Subcutaneous abdominal adipose tissue (tissue), 5 donors: ENCODE data around the gene TMEM126A.
"Not testable (repeated sequence)": the region's sequence is repeated elsewhere in the genome, so short reads cannot be mapped to it uniquely, and the experiment has no call there.

Source experiments
- H3K27ac ChIP-seq: one replicate; pipeline ENCODE4 v1.7.0; 2013; ENCODE audit warnings: low read depth, mild to moderate bottlenecking, inconsistent platforms, low read length, moderate library complexity
- H3K27me3 ChIP-seq, 5 donors: one replicate each; pipeline ENCODE4 v1.7.0; 2013; ENCODE audit warnings: low read length in 5 of 5, inconsistent platforms in 1 of 5; ENCODE audit not compliant: control insufficient read depth in 5 of 5, insufficient read depth in 4 of 5
- H3K36me3 ChIP-seq, 5 donors: one replicate each; pipeline ENCODE4 v1.7.0; 2013; ENCODE audit warnings: low read length in 5 of 5; ENCODE audit not compliant: control insufficient read depth in 5 of 5, insufficient read depth in 5 of 5
- H3K4me1 ChIP-seq, 5 donors: one replicate each; pipeline ENCODE4 v1.7.0; 2013; ENCODE audit warnings: low read length in 5 of 5, mild to moderate bottlenecking in 3 of 5, moderate library complexity in 1 of 5; ENCODE audit not compliant: control insufficient read depth in 5 of 5, insufficient read depth in 5 of 5
- H3K4me3 ChIP-seq, 5 donors: one replicate each; pipeline ENCODE4 v1.7.0; 2013; ENCODE audit warnings: low read length in 5 of 5, low read depth in 1 of 5
- H3K9ac ChIP-seq, 5 donors: one replicate each; pipeline ENCODE4 v1.7.0; 2013; ENCODE audit warnings: low read length in 5 of 5, mild to moderate bottlenecking in 4 of 5, moderate library complexity in 3 of 5
- H3K9me3 ChIP-seq, 5 donors: one replicate each; pipeline ENCODE4 v1.7.0; 2013; ENCODE audit warnings: low read length in 5 of 5; ENCODE audit not compliant: control insufficient read depth in 5 of 5
- donor health status: healthy.
- donor health status: healthy.
- donor health status: healthy.
- donor health status: healthy.
- donor health status: healthy.

Gene TMEM126A

GRCh38 chr11:85654343-85654742 is 6.6 kb downstream of the TMEM126A start:
- not testable (repeated sequence) for H3K9me3 ChIP-seq, H3K4me3 ChIP-seq, H3K9ac ChIP-seq, H3K4me1 ChIP-seq, H3K27me3 ChIP-seq, H3K27ac ChIP-seq
- H3K36me3 ChIP-seq: peaks cover 13 to 48% (median 32%) of the 10 kb centered on the region in 5 donors

- H3K9ac ChIP-seq: no peak overlapping the region
- no peak overlapping the region for H3K27ac ChIP-seq
- H3K4me3 ChIP-seq: no peak overlapping the region
- no peaks in the 10 kb centered on the region for H3K9me3 ChIP-seq
- no peaks in the 10 kb centered on the region for H3K27me3 ChIP-seq
- peaks cover 10 to 49% (median 36%) of the 10 kb centered on the region in 5 donors for H3K36me3 ChIP-seq
- peaks cover 0 to 24% (median 11%) of the 10 kb centered on the region in 5 donors for H3K4me1 ChIP-seq
Measured at GRCh38 chr11:85656777-85657176, 9.0 kb downstream of the TMEM126A start.

- no peaks in the 10 kb centered on the region for H3K27me3 ChIP-seq
- no peak overlapping the region for H3K4me3 ChIP-seq
- peaks cover 3 to 38% (median 25%) of the 10 kb centered on the region in 5 donors for H3K4me1 ChIP-seq
- H3K36me3 ChIP-seq: peaks cover 7 to 45% (median 36%) of the 10 kb centered on the region in 5 donors
- no peak overlapping the region for H3K9ac ChIP-seq
- H3K27ac ChIP-seq: no peak overlapping the region
- H3K9me3 ChIP-seq: no peaks in the 10 kb centered on the region
Measured at GRCh38 chr11:85658180-85658579, 10.4 kb downstream of the TMEM126A start.

- H3K4me1 ChIP-seq: peaks cover 4 to 42% (median 38%) of the 10 kb centered on the region in 5 donors
Measured at GRCh38 chr11:85661972-85662664, 14.4 kb downstream of the TMEM126A start.

GRCh38 chr11:85663080-85663752 is 15.4 kb downstream of the TMEM126A start:
- no peaks in the 10 kb centered on the region for H3K9me3 ChIP-seq
- H3K27me3 ChIP-seq: no peaks in the 10 kb centered on the region
- peak overlapping the region; percentile 78 to 94 (median 90) for H3K4me3 ChIP-seq
- H3K9ac ChIP-seq: peak overlapping the region; percentile 71 to 100 (median 98)
- H3K27ac ChIP-seq: peak overlapping the region; percentile 98
- peaks cover 0 to 12% (median 8%) of the 10 kb centered on the region in 5 donors for H3K36me3 ChIP-seq
- H3K4me1 ChIP-seq: peaks cover 4 to 42% (median 38%) of the 10 kb centered on the region in 5 donors

More at GRCh38 chr11:85661972-85662664, 14.4 kb downstream of the TMEM126A start:
- Histone ChIP-seq H3K27me3 (no peaks in the 10 kb centered on the region), H3K36me3 (peaks cover 0 to 20% (median 10%) of the 10 kb centered on the region in 5 donors), H3K4me3 (peak overlapping the region; percentile 5 to 90 (median 48)), H3K9me3 (no peaks in the 10 kb centered on the region), H3K27ac (no peak overlapping the region), H3K9ac (peak overlapping the region in 4 of 5 donors; percentile 62 to 100 (median 98))

- peaks cover 4 to 42% (median 38%) of the 10 kb centered on the region in 5 donors for H3K4me1 ChIP-seq
- H3K9ac ChIP-seq: peak overlapping the region; percentile 71 to 100 (median 98)
- H3K4me3 ChIP-seq: peak overlapping the region; percentile 78 to 94 (median 90)
- H3K27me3 ChIP-seq: no peaks in the 10 kb centered on the region
- peaks cover 0 to 8% (median 5%) of the 10 kb centered on the region in 5 donors for H3K36me3 ChIP-seq
- H3K27ac ChIP-seq: peak overlapping the region; percentile 98
- no peaks in the 10 kb centered on the region for H3K9me3 ChIP-seq
Measured at GRCh38 chr11:85663753-85664614, 16.2 kb downstream of the TMEM126A start.

- Histone ChIP-seq H3K4me3 (peak within 1 kb of the TSS; percentile 78 to 94 (median 90)), H3K36me3 (peaks cover 0 to 8% (median 4%) of the 10 kb centered on the region in 5 donors), H3K4me1 (peaks cover 4 to 39% (median 33%) of the 10 kb centered on the region in 5 donors), H3K9ac (peak within 1 kb of the TSS; percentile 71 to 100 (median 98)), H3K9me3 (no peaks in the 10 kb centered on the region), H3K27me3 (no peaks in the 10 kb centered on the region), H3K27ac (peak within 1 kb of the TSS; percentile 98)
Measured at GRCh38 chr11:85664615-85665481, 17.1 kb downstream of the TMEM126A start, which contains the start of gene CREBZF. Gene CREBZF, minus strand, starts transcription at chr11:85665129. Its CDS starts 254 bp downstream, at chr11:85664875.

- peak overlapping the region; percentile 98 for H3K27ac ChIP-seq
- H3K4me3 ChIP-seq: peak overlapping the region in 3 of 5 donors; percentile 62 to 84 (median 78)
- H3K9me3 ChIP-seq: no peaks in the 10 kb centered on the region
- H3K27me3 ChIP-seq: no peaks in the 10 kb centered on the region
- peaks cover 4 to 37% (median 30%) of the 10 kb centered on the region in 5 donors for H3K4me1 ChIP-seq
- H3K9ac ChIP-seq: no peak overlapping the region
- H3K36me3 ChIP-seq: peaks cover 0 to 1% (median 0%) of the 10 kb centered on the region in 5 donors
Measured at GRCh38 chr11:85665733-85666132, 18.0 kb downstream of the TMEM126A start.

- H3K9me3 ChIP-seq: no peaks in the 10 kb centered on the region
- H3K27ac ChIP-seq: no peak overlapping the region
- no peak overlapping the region for H3K9ac ChIP-seq
- no peaks in the 10 kb centered on the region for H3K36me3 ChIP-seq
- H3K27me3 ChIP-seq: no peaks in the 10 kb centered on the region
- H3K4me1 ChIP-seq: peaks cover 4 to 28% (median 20%) of the 10 kb centered on the region in 5 donors
- no peak overlapping the region for H3K4me3 ChIP-seq
Measured at GRCh38 chr11:85666687-85667086, 18.9 kb downstream of the TMEM126A start.
